HUES64 (cell line): Measurements from ENCODE around the gene KIR2DL4.
"Not testable (repeated sequence)": the region's sequence is repeated elsewhere in the genome, so short reads cannot be mapped to it uniquely, and the experiment has no call there.

Source experiments
- H3K27ac ChIP-seq: 2 replicates; pipeline ENCODE4 v1.7.0; 2013; ENCODE audit warnings: low read depth, low read length, inconsistent platforms
- H3K27me3 ChIP-seq: 2 replicates; pipeline ENCODE4 v1.6.1; 2013; ENCODE audit warnings: mild to moderate bottlenecking, low read length; ENCODE audit not compliant: insufficient read depth
- H3K36me3 ChIP-seq: 2 replicates; pipeline ENCODE4 v1.6.1; 2013; ENCODE audit warnings: mild to moderate bottlenecking, low read length; ENCODE audit not compliant: insufficient read depth
- H3K4me1 ChIP-seq: 2 replicates; pipeline ENCODE4 v1.6.1; 2013; ENCODE audit warnings: mild to moderate bottlenecking, low read length, moderate library complexity; ENCODE audit not compliant: insufficient read depth
- H3K4me3 ChIP-seq: 2 replicates; pipeline ENCODE4 v1.5.1; 2013; ENCODE audit warnings: mild to moderate bottlenecking, low read length, moderate library complexity
- H3K9ac ChIP-seq: 2 replicates; pipeline ENCODE4 v1.6.1; 2013; ENCODE audit warnings: mild to moderate bottlenecking, low read depth, low read length
- H3K9me3 ChIP-seq: 2 replicates; pipeline ENCODE4 v1.6.1; 2013; ENCODE audit warnings: low read depth, low read length; ENCODE audit not compliant: insufficient read depth
- whole genome bisulfite sequencing: fragments of 150-250, 120-280 bp; methylation state at CpG from one replicate; pipeline ENCODE4 v1.1.7; 2013; ENCODE audit warnings: missing lambda C conversion rate; 5-methylcytosine and 5-hydroxymethylcytosine counted together

The KIR2DL4 gene

GRCh38 chr19:54805665-54806515 is 2.5 kb downstream of the KIR2DL4 start:
- Histone ChIP-seq H3K36me3 (no peaks in the 10 kb centered on the region), H3K9ac (no peak overlapping the region), H3K27ac (no peak overlapping the region), H3K9me3 (peaks cover 96% of the 10 kb centered on the region), H3K4me1 (no peaks in the 10 kb centered on the region), H3K27me3 (no peaks in the 10 kb centered on the region), H3K4me3 (no peak overlapping the region)
- WGBS: 83% methylated on average over 14 of the region's 14 CpGs

- Histone ChIP-seq H3K27me3 (no peaks in the 10 kb centered on the region), H3K9me3 (peaks cover 96% of the 10 kb centered on the region), H3K4me1 (no peaks in the 10 kb centered on the region), H3K4me3 (no peak overlapping the region), H3K36me3 (no peaks in the 10 kb centered on the region), H3K9ac (no peak overlapping the region), H3K27ac (no peak overlapping the region)
- 64% methylated on average over 2 of the region's 2 CpGs for WGBS
These were observed 3.1 kb downstream of the KIR2DL4 start for GRCh38 chr19:54806516-54806838.

- H3K4me3 ChIP-seq, H3K27me3 ChIP-seq, H3K9ac ChIP-seq, H3K36me3 ChIP-seq, H3K27ac ChIP-seq, H3K4me1 ChIP-seq: not testable (repeated sequence)
- WGBS: 45% methylated on average over 2 of the region's 3 CpGs
- peaks cover 94% of the 10 kb centered on the region for H3K9me3 ChIP-seq
These were observed 11.2 kb downstream of the KIR2DL4 start for GRCh38 chr19:54814571-54814970.

GRCh38 chr19:54816251-54816650 is 12.8 kb downstream of the KIR2DL4 start, which contains the start of gene KIR3DL1:
Gene KIR3DL1, plus strand, starts transcription at chr19:54816468.
- WGBS: 81% methylated on average over 14 of the region's 17 CpGs

GRCh38 chr19:54817670-54818536 is 14.5 kb downstream of the KIR2DL4 start:
- Histone ChIP-seq H3K27me3 (no peaks in the 10 kb centered on the region), H3K9me3 (peaks cover 79% of the 10 kb centered on the region), H3K4me1 (no peaks in the 10 kb centered on the region), H3K27ac (no peak overlapping the region), H3K9ac (no peak overlapping the region), H3K4me3 (no peak overlapping the region), H3K36me3 (no peaks in the 10 kb centered on the region)
- 77% methylated on average over 15 of the region's 15 CpGs for whole genome bisulfite sequencing

More at GRCh38 chr19:54816251-54816650, 12.8 kb downstream of the KIR2DL4 start, which contains the start of gene KIR3DL1:
- not testable (repeated sequence) for H3K4me3 ChIP-seq, H3K9ac ChIP-seq, H3K36me3 ChIP-seq, H3K27me3 ChIP-seq, H3K4me1 ChIP-seq, H3K27ac ChIP-seq
- H3K9me3 ChIP-seq: peaks cover 84% of the 10 kb centered on the region

- H3K27ac ChIP-seq, H3K27me3 ChIP-seq, H3K4me1 ChIP-seq, H3K9ac ChIP-seq, H3K4me3 ChIP-seq, H3K36me3 ChIP-seq: not testable (repeated sequence)
- WGBS: 67% methylated on average over 4 of the region's 4 CpGs
- peaks cover 36% of the 10 kb centered on the region for H3K9me3 ChIP-seq
These were observed 21.0 kb downstream of the KIR2DL4 start for GRCh38 chr19:54824416-54824815.

- not testable (repeated sequence) for H3K36me3 ChIP-seq, H3K27me3 ChIP-seq, H3K9ac ChIP-seq, H3K4me3 ChIP-seq, H3K4me1 ChIP-seq, H3K27ac ChIP-seq
- 69% methylated on average over 5 of the region's 7 CpGs for WGBS
- peaks cover 36% of the 10 kb centered on the region for H3K9me3 ChIP-seq
These were observed 21.9 kb downstream of the KIR2DL4 start for GRCh38 chr19:54825326-54825725.

- H3K9ac ChIP-seq: not testable (repeated sequence)
- WGBS: 71% methylated on average over 7 of the region's 8 CpGs
These were observed 24.7 kb downstream of the KIR2DL4 start for GRCh38 chr19:54828064-54828463.

GRCh38 chr19:54832496-54832895 is 29.1 kb downstream of the KIR2DL4 start, which contains the start of gene KIR2DS4:
Gene KIR2DS4, plus strand, starts transcription at chr19:54832676.
- H3K27ac ChIP-seq, H3K4me1 ChIP-seq, H3K4me3 ChIP-seq, H3K9ac ChIP-seq, H3K27me3 ChIP-seq, H3K36me3 ChIP-seq: not testable (repeated sequence)
- WGBS: 88% methylated on average over 14 of the region's 14 CpGs
- H3K9me3 ChIP-seq: peaks cover 60% of the 10 kb centered on the region

More at GRCh38 chr19:54828064-54828463, 24.7 kb downstream of the KIR2DL4 start:
- H3K4me3 ChIP-seq, H3K27ac ChIP-seq, H3K36me3 ChIP-seq, H3K27me3 ChIP-seq, H3K4me1 ChIP-seq: not testable (repeated sequence)
- peaks cover 42% of the 10 kb centered on the region for H3K9me3 ChIP-seq

GRCh38 chr19:54835126-54835525 is 31.7 kb downstream of the KIR2DL4 start:
- 71% methylated on average over 5 of the region's 5 CpGs for WGBS
- H3K9me3 ChIP-seq: peaks cover 63% of the 10 kb centered on the region
- H3K36me3 ChIP-seq, H3K27me3 ChIP-seq, H3K27ac ChIP-seq, H3K4me3 ChIP-seq, H3K4me1 ChIP-seq, H3K9ac ChIP-seq: not testable (repeated sequence)

- H3K9me3 ChIP-seq: peaks cover 53% of the 10 kb centered on the region
- not testable (repeated sequence) for H3K4me3 ChIP-seq, H3K4me1 ChIP-seq, H3K36me3 ChIP-seq, H3K9ac ChIP-seq, H3K27ac ChIP-seq, H3K27me3 ChIP-seq
- 63% methylated on average over 2 of the region's 2 CpGs for WGBS
These were observed 34.1 kb downstream of the KIR2DL4 start for GRCh38 chr19:54837522-54837921.
